Activated naive CD8-positive, alpha-beta T cell (primary cell): ENCODE measurements around the gene MEIS1.

Source experiments
- H3K27ac Mint-ChIP-seq: one replicate; pipeline ENCODE4 v1.8.0; 2021; ENCODE audit warnings: mixed read lengths
- H3K27me3 Mint-ChIP-seq: one replicate; pipeline ENCODE4 v1.8.0; 2021; ENCODE audit warnings: mixed read lengths
- H3K36me3 Mint-ChIP-seq: one replicate; pipeline ENCODE4 v1.8.0; 2021; ENCODE audit warnings: mixed read lengths
- H3K4me1 Mint-ChIP-seq: one replicate; pipeline ENCODE4 v1.8.0; 2021; ENCODE audit warnings: low read depth, mixed read lengths
- H3K4me3 Mint-ChIP-seq: one replicate; pipeline ENCODE4 v1.8.0; 2021; ENCODE audit warnings: mild to moderate bottlenecking, mixed read lengths
- H3K9me3 Mint-ChIP-seq: one replicate; pipeline ENCODE4 v1.8.0; 2021; ENCODE audit warnings: low read depth, mixed read lengths

MEIS1 gene

GRCh38 chr2:66446941-66447340, 12.0 kb downstream of the MEIS1 start:
- Mint-ChIP-seq H3K36me3 (no peaks in the 10 kb centered on the region), H3K4me3 (no peak overlapping the region), H3K27me3 (peaks cover 26% of the 10 kb centered on the region), H3K9me3 (no peaks in the 10 kb centered on the region), H3K27ac (no peak overlapping the region), H3K4me1 (no peaks in the 10 kb centered on the region)

- no peaks in the 10 kb centered on the region for H3K36me3 Mint-ChIP-seq
- no peak overlapping the region for H3K27ac Mint-ChIP-seq
- no peak overlapping the region for H3K4me3 Mint-ChIP-seq
- H3K4me1 Mint-ChIP-seq: no peaks in the 10 kb centered on the region
- H3K27me3 Mint-ChIP-seq: peaks cover 22% of the 10 kb centered on the region
- H3K9me3 Mint-ChIP-seq: no peaks in the 10 kb centered on the region
These were observed 12.8 kb downstream of the MEIS1 start for GRCh38 chr2:66447677-66448076.

GRCh38 chr2:66448136-66448991, 13.4 kb downstream of the MEIS1 start:
- H3K27ac Mint-ChIP-seq: no peak overlapping the region

GRCh38 chr2:66452214-66452613, 17.3 kb downstream of the MEIS1 start:
- Mint-ChIP-seq H3K4me1 (no peaks in the 10 kb centered on the region), H3K4me3 (no peak overlapping the region), H3K9me3 (no peaks in the 10 kb centered on the region), H3K27ac (no peak overlapping the region), H3K36me3 (no peaks in the 10 kb centered on the region), H3K27me3 (peaks cover 11% of the 10 kb centered on the region)

More at GRCh38 chr2:66448136-66448991, 13.4 kb downstream of the MEIS1 start:
- H3K4me1 Mint-ChIP-seq: no peaks in the 10 kb centered on the region
- no peaks in the 10 kb centered on the region for H3K9me3 Mint-ChIP-seq
- peaks cover 23% of the 10 kb centered on the region for H3K27me3 Mint-ChIP-seq
- no peak overlapping the region for H3K4me3 Mint-ChIP-seq
- no peaks in the 10 kb centered on the region for H3K36me3 Mint-ChIP-seq

GRCh38 chr2:66452917-66453316, 18.0 kb downstream of the MEIS1 start:
- Mint-ChIP-seq H3K36me3 (no peaks in the 10 kb centered on the region), H3K4me1 (no peaks in the 10 kb centered on the region), H3K27me3 (peaks cover 6% of the 10 kb centered on the region), H3K4me3 (no peak overlapping the region), H3K9me3 (no peaks in the 10 kb centered on the region), H3K27ac (no peak overlapping the region)

- no peak overlapping the region for H3K27ac Mint-ChIP-seq
- peaks cover 2% of the 10 kb centered on the region for H3K27me3 Mint-ChIP-seq
- no peaks in the 10 kb centered on the region for H3K9me3 Mint-ChIP-seq
- H3K36me3 Mint-ChIP-seq: no peaks in the 10 kb centered on the region
- no peaks in the 10 kb centered on the region for H3K4me1 Mint-ChIP-seq
- no peak overlapping the region for H3K4me3 Mint-ChIP-seq
These were observed 20.6 kb downstream of the MEIS1 start for GRCh38 chr2:66455490-66455889.

GRCh38 chr2:66456183-66457041, 21.5 kb downstream of the MEIS1 start:
- H3K4me1 Mint-ChIP-seq: no peaks in the 10 kb centered on the region
- no peaks in the 10 kb centered on the region for H3K9me3 Mint-ChIP-seq
- H3K36me3 Mint-ChIP-seq: no peaks in the 10 kb centered on the region
- peaks cover 2% of the 10 kb centered on the region for H3K27me3 Mint-ChIP-seq
- H3K4me3 Mint-ChIP-seq: no peak overlapping the region
- H3K27ac Mint-ChIP-seq: no peak overlapping the region

GRCh38 chr2:66457545-66457944, 22.6 kb downstream of the MEIS1 start:
- Mint-ChIP-seq H3K27me3 (peaks cover 4% of the 10 kb centered on the region), H3K4me1 (no peaks in the 10 kb centered on the region), H3K36me3 (no peaks in the 10 kb centered on the region), H3K9me3 (no peaks in the 10 kb centered on the region), H3K4me3 (no peak overlapping the region), H3K27ac (no peak overlapping the region)

GRCh38 chr2:66460031-66460430, 25.1 kb downstream of the MEIS1 start:
- Mint-ChIP-seq H3K27ac (no peak overlapping the region), H3K36me3 (no peaks in the 10 kb centered on the region), H3K4me1 (no peaks in the 10 kb centered on the region), H3K9me3 (no peaks in the 10 kb centered on the region), H3K4me3 (no peak overlapping the region), H3K27me3 (peaks cover 5% of the 10 kb centered on the region)

- Mint-ChIP-seq H3K9me3 (no peaks in the 10 kb centered on the region), H3K27ac (no peak overlapping the region), H3K4me3 (no peak overlapping the region), H3K36me3 (no peaks in the 10 kb centered on the region), H3K27me3 (peaks cover 5% of the 10 kb centered on the region), H3K4me1 (no peaks in the 10 kb centered on the region)
These were observed 26.2 kb downstream of the MEIS1 start for GRCh38 chr2:66461001-66461663.

- H3K4me3 Mint-ChIP-seq: no peak overlapping the region
- H3K27ac Mint-ChIP-seq: no peak overlapping the region
- no peaks in the 10 kb centered on the region for H3K9me3 Mint-ChIP-seq
- H3K36me3 Mint-ChIP-seq: no peaks in the 10 kb centered on the region
- H3K4me1 Mint-ChIP-seq: no peaks in the 10 kb centered on the region
- H3K27me3 Mint-ChIP-seq: peaks cover 8% of the 10 kb centered on the region
These were observed 27.0 kb downstream of the MEIS1 start for GRCh38 chr2:66461664-66462500.

GRCh38 chr2:66462501-66462825, 27.5 kb downstream of the MEIS1 start:
- Mint-ChIP-seq H3K36me3 (no peaks in the 10 kb centered on the region), H3K27me3 (peaks cover 8% of the 10 kb centered on the region), H3K4me3 (no peak overlapping the region), H3K9me3 (no peaks in the 10 kb centered on the region), H3K4me1 (no peaks in the 10 kb centered on the region), H3K27ac (no peak overlapping the region)

- Mint-ChIP-seq H3K4me3 (no peak overlapping the region), H3K36me3 (no peaks in the 10 kb centered on the region), H3K27ac (no peak overlapping the region), H3K9me3 (no peaks in the 10 kb centered on the region), H3K4me1 (no peaks in the 10 kb centered on the region), H3K27me3 (peaks cover 8% of the 10 kb centered on the region)
These were observed 28.4 kb downstream of the MEIS1 start for GRCh38 chr2:66463206-66463755.

GRCh38 chr2:66464930-66465637, 30.2 kb downstream of the MEIS1 start:
- no peak overlapping the region for H3K27ac Mint-ChIP-seq
- no peak overlapping the region for H3K4me3 Mint-ChIP-seq
- H3K36me3 Mint-ChIP-seq: no peaks in the 10 kb centered on the region
- H3K4me1 Mint-ChIP-seq: no peaks in the 10 kb centered on the region
- H3K27me3 Mint-ChIP-seq: peaks cover 8% of the 10 kb centered on the region
- H3K9me3 Mint-ChIP-seq: no peaks in the 10 kb centered on the region
